Neural cell (in vitro differentiated cells): ENCODE data around the gene MYBL2.

Source experiments
- CTCF ChIP-seq: fragments of 450-650 bp; IDR thresholded peaks from 2 replicates; pipeline ENCODE4 v1.5.1; 2014; ENCODE audit warnings: antibody characterized with exemption, mild to moderate bottlenecking, moderate library complexity; ENCODE audit not compliant: poor library complexity, severe bottlenecking
- POLR2AphosphoS5 ChIP-seq: IDR thresholded peaks from 2 replicates; pipeline ENCODE4 v1.6.1; 2012

DNA sequence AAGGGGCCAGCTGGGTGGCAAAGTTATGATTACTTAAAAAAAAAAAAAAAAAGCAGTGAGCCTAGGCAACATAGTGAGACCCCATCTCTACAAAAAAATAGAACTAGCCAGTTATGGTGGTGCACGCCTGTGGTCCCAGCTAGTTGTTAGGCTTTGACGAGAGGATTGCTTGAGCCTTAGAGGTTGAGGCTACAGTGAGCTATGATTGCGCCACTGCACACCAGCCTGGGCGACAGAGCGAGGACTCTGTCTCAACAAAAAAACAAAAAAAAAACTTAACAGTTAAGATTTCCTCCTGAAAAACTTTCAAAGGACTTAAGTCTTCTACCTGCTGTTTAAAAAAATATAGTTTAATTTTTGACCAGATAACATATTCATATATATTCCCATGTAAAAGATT, 57.5 kb downstream of the MYBL2 start:
- TF ChIP-seq CTCF (no peak), POLR2AphosphoS5 (no peak)
